NCI-H510A (cell line): ENCODE results near the gene RILPL1.
"Not testable (repeated sequence)": the region's sequence is repeated elsewhere in the genome, so short reads cannot be mapped to it uniquely, and the experiment has no call there.

Experiments
- DNase-seq: peaks from one replicate; lab custom pipeline; 2025; lab: John Stamatoyannopoulos, UW

Gene RILPL1

DNA sequence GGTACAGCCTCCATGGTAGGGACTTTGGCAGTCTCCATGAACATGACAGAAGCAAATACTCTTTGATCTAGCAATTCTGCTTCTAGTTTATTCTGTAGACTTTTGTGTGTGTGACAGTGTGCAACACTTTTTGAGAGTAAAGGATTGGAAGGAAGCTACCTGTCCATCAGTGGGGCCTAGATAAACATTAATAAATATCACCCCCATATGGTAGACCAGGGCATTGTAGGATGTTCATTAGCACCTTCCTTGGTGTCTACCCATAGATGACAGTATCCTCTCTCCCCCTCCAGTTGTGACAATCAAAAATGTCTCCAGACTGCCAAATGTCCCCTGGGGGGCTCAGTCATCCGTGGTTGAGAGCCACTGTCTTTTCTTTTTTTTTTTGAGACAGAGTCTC lies 64.7 kb downstream of the RILPL1 start:
- DNase-seq, result no peak

GRCh38 chr12:123465084-123465483 lies 68.4 kb downstream of the RILPL1 start:
- no peak for DNase-seq

- DNase-seq, result not testable (repeated sequence)
These were observed 70.3 kb downstream of the RILPL1 start for GRCh38 chr12:123463174-123463573.

DNA sequence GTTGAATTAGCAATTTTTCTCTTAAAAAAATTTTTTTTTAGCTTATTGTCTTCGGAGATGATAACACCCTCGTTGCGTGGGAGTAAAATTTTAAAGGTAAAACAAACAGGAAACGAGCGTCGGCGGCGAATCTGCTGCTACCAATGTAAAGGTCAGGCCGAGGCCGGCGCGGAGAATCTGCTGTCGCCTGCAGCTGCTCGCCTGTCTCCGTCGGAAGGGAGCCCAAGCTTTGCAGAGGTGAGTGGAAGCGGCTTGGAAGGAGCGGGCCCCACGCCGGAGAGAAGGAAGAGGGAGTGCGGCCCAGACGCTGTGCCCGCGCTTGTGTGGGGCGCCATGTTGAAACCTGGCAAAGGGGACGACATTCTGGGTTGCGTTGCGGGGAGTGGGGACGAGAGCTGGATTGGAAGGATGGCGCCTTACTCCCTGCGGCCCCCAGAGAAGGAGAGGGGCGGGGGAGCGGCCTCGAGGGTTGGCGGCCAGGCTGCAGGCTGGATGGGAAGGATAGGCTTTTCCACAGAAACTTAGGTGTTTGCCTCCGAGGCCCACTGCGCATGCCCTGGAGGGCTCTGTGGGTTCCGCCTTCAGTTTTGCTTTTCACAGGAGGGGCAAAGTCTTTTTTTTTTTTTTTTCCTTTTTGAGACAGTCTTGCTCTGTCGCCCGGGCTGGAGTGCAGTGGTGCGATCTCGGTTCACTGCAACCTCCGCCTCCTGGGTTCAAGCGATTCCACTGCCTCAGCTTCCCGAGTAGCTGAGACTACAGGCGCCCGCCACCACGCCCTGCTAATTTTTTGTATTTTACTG lies 75.3 kb downstream of the RILPL1 start, which contains the start of gene SNRNP35:
Gene SNRNP35, plus strand, starts transcription at position 160 of the 800 bp plus-strand sequence. CDS start 7,402 bp downstream, outside the sequence.
- DNase-seq, result peak; percentile 93

GRCh38 chr12:123453165-123453564 lies 80.4 kb downstream of the RILPL1 start:
- no peak for DNase-seq

DNA sequence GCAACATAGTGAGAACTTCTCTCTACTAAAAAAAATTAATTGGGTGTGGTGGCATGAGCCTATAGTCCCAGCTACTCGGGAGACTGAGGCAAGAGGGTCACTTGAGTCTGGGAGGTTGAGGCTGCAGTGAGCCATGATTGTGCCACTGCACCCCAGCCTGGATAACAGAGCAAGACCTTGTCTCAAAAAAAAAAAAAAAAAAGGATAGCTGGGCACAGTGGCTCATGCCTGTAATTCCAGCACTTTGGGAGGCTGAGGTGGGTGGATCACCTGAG lies 81.3 kb downstream of the RILPL1 start:
- DNase-seq, result not testable (repeated sequence)

GRCh38 chr12:123450636-123451035 lies 82.9 kb downstream of the RILPL1 start:
- DNase-seq, result no peak

DNA sequence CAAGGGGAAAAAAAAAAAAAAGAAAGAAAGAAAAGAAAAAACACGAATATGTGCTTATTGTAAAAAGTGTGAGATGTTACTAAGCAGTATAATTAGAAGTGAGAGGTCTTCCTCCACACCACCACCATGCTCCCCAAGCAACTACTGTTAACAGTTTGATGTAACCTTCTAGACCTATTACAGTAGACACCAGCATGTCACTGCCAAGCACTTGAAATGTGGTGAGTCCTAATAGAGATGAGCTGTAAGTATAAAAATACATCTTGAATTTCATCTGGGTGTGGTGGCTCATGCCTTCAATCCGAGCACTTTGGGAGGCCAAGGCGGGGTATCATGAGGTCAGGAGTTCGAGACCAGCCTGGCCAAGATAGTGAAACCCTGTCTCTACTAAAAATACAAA lies 83.7 kb downstream of the RILPL1 start:
- no peak for DNase-seq

DNA sequence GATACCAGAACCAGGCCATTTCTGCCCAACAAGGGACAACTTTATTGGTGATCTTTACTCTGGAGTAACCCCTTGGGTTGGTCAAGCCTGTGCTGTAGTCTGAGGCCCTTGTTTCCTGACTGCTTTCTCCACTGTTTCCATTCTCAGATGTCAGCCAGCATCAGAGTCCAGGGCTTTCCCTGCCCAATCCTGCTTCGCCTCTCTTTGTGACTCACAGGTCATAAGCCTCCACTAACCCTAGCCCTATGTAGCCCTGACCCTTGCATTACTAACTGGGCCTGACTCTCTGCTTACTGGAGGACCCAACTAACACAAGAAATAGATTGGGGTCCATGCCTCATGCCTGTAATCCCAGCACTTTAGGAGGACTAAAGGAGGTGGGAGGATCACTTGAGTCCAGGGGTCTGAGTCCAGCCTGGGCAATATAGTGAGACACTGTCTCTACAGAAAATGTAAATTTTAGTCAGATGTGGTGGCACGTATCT lies 84.2 kb downstream of the RILPL1 start:
- no peak for DNase-seq

GRCh38 chr12:123446333-123446713 lies 87.2 kb downstream of the RILPL1 start:
- DNase-seq, result no peak

- DNase-seq, result no peak
These were observed 87.9 kb downstream of the RILPL1 start for GRCh38 chr12:123445388-123446332.

GRCh38 chr12:123444092-123445026 lies 89.2 kb downstream of the RILPL1 start:
- no peak for DNase-seq

DNA sequence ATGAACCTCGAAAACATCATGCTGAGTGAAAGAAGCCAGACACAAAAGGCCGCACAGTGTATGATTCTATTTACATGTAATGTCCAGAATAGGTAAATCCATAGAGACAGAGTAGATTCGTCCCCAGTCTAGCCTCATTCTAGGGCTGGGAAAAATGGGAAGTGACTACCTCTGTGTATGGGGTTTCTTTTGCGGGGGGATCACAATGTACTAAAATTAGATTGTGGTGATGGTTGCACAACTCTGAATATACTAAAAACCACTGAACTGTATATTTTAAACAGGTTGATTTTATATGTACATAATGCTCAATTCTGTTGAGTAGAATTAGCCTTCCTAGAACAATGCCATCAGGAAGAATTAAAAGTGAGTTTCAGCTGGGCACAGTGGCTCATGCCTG lies 90.7 kb downstream of the RILPL1 start:
- no peak for DNase-seq

- DNase-seq, result no peak
These were observed 91.9 kb downstream of the RILPL1 start for GRCh38 chr12:123441523-123442164.

GRCh38 chr12:123436017-123436964 lies 97.2 kb downstream of the RILPL1 start, which contains the start of gene RILPL2:
Gene RILPL2 (minus strand): TSS chr12:123436684. CDS start chr12:123436420, 264 bp downstream.
- DNase-seq, result peak; percentile 52

GRCh38 chr12:123435636-123436016 lies 97.9 kb downstream of the RILPL1 start:
- DNase-seq, result no peak

DNA sequence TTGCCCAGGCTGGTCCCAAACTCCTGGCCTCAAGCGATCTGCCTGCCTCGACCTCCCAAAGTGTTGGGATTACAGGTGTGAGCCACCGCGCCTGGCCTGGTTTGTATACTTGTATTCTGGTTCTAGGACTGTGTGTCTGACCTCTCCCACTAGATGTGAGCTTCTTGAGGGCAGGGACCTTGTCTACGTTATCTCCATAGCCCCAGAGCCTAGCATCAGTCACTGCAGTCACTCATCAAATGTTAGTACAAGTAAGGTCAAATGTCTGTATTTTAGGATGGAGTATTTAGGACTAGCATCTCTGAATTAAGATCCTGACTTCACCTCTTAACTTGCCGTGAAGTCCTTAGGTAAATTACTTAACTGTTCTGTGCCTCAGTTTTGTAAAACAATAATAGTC lies 99.9 kb downstream of the RILPL1 start:
- DNase-seq, result no peak

GRCh38 chr12:123431951-123432817 lies 101.3 kb downstream of the RILPL1 start:
- not testable (repeated sequence) for DNase-seq

GRCh38 chr12:123429101-123429500 lies 104.4 kb downstream of the RILPL1 start:
- DNase-seq, result not testable (repeated sequence)
